Fibroblast of skin of abdomen (primary cell): ENCODE results near the gene PI16.
A peak's percentile ranks its signal among the peaks of the same experiment; 100 is the strongest.
"Not testable (repeated sequence)": the region's sequence is repeated elsewhere in the genome, so short reads cannot be mapped to it uniquely, and the experiment has no call there.

ENCODE experiments used
- DNase-seq: peaks from one replicate; pipeline ENCODE4 v3.0.0-alpha.2; 2013

Gene PI16

DNA sequence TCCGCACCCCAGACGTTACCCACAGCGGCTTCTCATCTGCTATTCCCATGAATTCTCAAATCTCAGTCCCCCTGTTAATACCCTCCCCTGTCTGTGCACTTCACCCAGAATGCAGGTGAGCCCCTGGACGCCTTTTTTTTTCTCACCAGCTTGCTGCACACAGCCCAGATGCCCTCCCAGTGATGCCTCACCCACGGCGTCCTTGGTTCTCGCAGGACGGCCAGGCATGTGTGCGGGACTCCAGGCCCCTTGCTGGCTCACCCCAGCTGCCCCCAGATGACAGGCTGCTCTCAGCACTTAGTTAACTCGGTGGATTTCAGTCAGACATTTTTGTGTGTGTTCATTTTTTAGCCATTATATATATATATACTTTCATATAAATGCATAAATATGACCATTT is 25.4 kb upstream of the PI16 start:
- DNase-seq = no peak

DNA sequence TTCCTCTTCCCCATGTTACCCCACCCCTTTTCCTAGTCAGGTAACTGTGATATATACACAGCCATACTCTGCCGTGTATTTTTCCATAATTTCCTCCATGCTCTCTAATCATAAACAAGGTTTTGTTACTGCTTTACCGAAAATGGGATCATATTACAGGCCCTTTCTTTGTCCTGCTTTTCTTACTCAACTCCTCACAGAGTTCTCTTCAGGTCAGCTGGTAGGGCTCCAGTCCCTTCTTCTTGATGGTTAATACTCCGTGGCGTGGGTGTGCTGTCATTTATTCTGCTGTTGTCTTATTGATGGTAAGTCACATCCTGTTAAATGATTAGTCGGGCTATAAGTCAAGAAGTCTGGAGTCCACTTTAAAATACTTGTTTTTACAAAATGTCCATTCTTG is 24.9 kb upstream of the PI16 start:
- DNase-seq = peak; percentile 54

DNA sequence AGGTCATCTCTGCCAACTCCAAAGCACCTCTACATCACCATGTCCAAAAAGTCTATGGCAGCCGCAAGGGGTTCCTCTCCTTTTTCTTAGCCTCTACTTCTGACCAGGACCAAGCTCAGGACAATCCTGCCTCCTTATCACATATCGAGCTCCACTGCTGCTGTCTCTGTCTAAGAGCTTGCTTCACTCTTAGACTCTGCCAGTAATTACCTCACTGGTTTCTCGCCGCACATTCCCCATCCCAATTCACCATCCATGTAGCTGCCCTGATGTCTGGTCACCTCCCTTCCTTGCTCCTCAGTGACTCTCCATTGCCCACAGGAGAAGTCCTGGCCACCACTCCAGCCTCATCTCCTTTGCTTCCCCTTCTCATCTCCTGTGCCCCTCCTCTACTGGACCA is 24.1 kb upstream of the PI16 start:
- no peak for DNase-seq

DNA sequence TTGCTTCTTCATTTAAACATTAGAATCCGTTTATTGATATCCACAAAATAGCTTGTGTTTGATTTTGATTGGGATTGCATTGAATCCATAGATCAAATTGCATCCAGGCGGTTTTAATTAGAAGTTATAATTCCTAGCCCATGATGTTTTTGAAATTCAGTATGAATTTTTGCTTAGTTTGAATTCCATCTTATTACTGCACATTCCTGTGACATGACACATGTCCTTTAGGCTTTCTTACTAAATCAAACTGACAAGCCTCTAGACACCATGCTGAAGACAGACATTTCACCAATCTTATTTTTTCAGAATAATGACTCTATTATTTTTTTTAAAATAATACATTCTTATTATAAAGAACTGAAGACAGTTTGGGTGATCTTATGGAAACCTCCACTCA is 21.4 kb upstream of the PI16 start:
- peak; percentile 89 for DNase-seq

DNA sequence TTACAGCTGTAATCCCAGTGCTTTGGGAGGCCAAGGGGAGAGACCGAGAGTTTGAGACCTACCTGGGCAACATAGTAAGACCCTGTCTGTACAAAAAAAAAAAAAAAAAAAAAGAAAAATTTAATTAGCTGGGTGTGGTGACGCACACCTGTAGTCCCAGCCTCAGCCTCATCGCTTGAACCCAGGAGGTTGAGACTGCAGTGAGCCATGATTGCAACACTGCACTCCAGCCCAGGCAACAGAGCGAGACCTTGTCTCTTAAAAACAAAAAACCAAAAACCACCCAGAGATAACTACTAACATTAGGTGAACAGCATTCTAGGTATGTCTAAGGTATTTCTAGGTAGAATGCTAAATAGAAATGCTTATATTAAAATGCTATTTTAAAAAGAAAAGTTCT is 21.0 kb upstream of the PI16 start:
- no peak for DNase-seq

DNA sequence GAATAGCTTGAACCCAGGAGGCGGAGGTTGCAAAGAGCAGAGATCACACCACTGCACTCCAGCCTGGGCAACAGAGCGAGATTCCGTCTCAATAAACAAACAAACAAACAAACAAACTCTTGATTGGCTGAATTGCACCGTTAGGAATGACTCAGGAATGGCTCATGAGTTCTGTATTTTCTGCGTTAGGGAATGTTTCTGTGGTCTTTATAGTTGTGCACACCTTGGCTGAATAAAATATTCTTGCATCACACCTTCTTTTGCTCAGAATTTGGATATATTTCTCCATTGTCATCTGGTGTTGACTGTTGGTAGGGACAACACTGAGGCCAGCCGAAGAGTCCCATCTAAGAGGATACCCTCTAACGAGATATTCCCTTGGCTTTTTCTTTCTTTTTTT is 19.6 kb upstream of the PI16 start:
- DNase-seq = no peak

DNA sequence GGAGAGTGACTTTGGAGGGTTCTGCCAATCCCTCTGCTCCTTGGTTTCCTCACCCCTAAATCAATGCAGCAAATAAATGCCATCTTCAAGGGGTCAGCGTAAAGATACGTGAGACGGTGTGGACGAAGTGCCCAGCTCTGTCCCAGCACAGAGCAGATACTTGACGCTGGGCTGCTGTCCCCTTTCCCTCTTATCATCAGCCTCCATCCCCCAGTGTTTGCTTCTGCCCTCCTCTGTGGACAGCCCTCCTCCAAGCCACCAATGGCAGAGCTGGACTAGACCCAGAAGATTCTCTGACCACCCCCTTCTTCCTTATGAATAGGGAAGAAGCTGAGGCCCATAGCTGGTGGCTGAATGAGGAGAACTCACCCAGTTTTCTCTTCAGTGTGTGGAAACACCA is 17.7 kb upstream of the PI16 start:
- DNase-seq = no peak

DNA sequence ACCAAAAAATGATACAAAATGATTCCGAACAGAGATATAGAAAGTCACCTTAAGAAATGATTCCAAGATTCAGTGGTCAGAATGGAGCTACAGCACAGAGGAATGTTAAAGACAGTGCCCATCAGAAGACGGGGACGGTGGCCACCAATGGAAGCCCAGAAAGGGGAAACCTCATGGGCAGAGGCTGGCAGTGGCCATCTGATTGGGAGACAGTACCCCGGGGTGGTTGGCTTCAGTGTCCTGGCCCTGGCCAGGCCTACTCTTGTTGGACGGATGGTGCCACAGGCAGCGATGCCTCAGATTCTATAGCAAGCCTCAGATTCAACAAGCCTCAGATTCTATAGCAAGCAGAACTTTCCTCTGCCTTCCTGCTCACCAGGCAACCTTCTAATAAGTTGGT is 16.6 kb upstream of the PI16 start:
- DNase-seq = no peak

DNA sequence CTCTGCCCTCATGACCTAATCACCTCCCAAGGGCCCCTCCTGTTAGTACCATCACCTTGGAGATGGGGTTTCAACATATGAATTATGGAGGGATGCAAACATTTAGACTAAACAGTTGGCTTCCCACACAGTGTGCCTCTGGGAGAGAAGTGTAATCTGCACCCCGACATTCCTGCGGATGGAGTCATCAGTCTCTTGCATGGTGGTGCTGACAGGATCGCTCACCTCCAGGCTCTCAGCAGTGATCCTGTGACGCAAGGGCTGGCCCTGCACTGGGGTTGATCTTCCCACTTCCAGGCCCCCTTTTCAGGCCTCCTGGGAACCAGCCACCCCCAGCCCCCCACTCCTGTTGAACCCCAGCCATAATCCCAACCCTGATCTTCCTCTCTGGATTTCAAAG is 16.0 kb upstream of the PI16 start:
- DNase-seq = peak; percentile 89

DNA sequence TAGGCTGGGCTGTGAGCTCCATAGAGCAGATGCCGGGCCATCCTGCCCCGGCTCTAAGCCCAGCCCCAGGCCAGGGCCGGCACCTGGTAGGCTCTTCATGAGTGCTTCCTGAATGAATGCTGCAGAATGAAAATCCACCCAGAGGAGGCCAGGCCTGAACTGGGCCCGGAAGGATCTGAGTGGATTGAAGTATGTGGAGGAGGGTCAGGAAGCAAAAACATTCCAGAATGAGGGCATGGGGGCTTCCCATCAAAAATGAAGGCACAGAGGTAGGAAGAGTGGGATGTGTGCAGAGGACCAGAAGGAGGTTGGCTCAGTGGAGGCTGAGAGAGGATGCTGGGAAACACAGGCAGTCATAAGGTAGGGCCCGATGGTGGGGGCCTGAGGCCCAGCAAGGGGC is 15.5 kb upstream of the PI16 start:
- DNase-seq = not testable (repeated sequence)

DNA sequence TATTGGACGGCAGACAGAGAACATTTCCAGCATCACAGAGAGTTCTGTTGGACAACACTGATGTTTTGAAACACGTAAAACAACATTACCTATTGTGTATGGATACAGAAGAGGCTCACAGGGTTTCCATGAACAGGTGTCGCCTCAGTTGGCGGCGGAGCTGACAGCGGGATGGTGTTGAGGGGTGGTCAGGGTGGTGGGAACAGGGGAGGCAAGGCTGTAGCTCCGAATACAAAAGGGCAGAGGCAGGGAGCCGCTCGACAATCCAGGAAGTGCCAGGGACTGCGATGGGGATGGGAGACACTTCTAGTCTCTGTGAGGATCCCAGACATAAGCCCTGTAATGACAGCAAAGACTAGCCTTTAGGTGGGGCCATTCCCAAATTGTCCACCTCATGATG is 14.5 kb upstream of the PI16 start:
- no peak for DNase-seq

DNA sequence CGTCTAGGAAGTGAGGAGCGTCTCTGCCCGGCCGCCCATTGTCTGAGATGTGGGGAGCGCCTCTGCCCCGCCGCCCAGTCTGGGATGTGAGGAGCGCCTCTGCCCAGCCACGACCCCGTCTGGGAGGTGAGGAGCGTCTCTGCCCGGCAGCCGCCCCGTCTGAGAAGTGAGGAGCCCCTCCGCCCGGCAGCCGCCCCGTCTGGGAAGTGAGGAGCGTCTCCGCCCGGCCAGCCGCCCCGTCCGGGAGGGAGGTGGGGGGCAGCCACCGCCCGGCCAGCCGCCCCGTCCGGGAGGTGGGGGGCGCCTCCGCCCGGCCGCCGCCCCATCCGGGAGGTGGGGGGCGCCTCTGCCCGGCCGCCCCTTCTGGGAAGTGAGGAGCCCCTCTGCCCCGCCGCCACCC is 13.0 kb upstream of the PI16 start:
- DNase-seq = not testable (repeated sequence)

DNA sequence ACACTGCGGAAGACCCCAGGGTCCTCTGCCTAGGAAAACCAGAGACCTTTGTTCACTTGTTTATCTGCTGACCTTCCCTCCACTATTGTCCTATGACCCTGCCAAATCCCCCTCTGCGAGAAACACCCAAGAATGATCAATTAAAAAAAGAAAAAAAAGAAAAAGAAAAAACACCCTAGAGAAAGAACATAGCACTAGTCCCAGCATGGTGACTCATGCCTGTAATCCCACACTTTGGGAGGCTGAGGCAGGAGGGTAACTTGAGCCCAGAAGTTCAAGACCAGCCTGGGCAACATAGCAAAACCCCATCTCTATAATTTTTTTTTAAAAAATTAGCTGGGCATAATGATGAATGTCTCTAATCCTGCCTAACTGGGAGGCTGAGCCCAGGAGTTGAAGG is 12.2 kb upstream of the PI16 start:
- not testable (repeated sequence) for DNase-seq

DNA sequence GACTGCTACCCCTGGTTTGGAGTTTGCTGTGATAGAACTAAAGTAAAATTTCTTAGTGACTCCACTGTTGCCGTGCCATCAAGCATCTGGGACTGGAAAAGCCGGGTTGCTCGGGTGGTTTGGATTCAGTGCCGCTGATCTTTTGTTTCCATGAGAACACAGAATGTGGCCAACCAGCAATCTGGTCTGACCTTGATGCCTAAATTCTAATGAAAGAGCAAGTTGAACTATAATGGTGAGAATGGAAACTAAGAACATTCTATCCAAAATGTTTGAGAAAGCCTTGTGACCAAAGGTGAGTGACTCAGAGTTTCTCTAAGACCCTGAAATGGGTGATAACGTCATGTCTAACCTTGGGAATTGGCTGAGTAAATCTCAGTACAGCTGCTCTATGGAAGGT is 9.9 kb upstream of the PI16 start:
- DNase-seq = no peak

DNA sequence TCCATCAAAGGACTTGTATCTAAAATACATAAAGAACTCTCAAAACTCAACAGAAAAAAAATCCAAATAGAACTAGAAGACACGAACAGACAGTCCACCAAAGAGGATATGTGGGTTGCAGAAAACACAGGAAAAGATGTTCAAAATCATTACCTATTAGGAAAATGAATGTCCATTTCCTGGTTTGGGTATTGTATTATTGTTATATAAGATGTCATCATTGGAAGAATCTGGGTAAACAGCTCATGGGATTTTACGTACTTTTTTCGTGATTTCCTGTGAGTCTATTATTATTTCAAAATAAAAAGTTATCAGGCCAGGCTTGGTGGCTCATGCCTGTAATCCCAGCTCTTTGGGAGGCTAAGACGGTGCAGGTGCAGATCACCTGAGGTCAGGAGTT is 9.2 kb upstream of the PI16 start:
- DNase-seq = no peak

DNA sequence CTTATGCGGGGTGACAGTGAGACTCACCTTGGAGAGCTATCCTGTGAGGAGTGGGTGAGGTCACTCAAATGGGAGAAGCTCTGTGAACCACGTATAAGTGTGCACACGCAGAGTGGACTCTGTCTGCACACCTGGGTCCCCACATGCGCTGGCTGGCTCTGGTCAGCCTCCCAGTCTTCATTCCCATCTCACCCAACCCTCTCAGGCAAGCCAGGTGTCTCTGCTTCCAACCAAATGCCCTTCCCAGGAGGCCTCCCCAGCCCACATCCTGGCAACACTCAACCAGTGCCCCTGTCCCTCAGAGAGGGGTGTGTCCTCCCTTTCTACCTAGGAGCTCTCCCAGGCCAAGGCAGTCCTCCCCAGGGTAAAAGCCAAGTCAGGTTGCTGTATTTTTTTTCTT is 8.0 kb upstream of the PI16 start:
- no peak for DNase-seq

DNA sequence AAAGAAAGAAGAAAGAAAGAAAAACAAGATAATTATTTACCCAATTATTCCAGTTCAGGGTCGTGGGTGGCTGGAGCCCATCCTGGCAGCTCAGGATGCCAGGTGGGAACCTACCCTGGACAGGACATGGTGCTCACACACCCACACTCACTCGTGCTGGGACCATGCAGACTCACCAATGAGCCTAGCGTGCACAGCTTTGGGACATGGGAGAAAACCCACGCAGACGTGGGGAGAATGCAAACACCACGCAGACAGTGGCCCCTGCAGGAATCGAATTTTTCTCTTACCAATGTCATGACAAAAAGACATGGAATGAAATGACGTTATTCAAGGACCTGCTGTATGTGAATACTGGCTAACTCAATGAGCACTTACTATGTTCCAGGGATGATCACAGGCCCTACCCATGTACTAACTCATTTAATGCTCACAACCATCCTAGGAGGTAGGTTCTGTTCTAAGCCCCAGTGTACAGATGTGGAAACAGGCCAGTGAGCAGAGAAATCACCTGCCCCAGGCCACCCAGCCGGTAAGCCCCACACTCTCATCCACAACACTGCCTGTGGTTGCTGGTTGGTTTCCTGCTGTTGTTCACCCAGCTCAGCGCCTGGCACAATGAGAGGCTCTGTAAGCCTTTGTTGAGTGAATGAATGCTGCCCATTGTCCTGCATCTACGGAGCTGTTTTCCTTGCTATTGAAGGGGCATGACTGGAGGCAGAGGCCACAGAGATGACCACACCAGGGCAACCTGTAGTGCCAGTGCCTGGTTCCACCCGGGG is 6.8 kb upstream of the PI16 start:
- no peak for DNase-seq

DNA sequence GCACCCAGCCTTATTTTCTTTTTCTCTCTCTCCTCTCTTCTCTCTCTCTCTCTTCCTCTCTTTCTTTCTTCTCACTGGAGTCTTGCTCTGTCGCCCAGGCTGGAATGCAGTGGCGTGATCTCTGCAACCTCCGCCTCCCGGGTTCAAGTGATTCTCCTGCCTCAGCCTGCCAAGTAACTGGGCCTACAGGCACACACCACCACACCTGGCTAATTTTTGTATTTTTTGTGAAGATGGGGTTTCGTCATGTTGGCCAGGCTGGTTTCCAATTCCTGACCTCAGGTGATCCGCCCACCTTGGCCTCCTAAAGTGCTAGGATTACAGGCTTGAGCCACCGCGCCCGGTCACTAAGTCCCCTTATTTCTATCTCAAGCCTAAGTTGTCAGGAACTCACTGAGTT is 5.5 kb upstream of the PI16 start:
- DNase-seq = not testable (repeated sequence)

DNA sequence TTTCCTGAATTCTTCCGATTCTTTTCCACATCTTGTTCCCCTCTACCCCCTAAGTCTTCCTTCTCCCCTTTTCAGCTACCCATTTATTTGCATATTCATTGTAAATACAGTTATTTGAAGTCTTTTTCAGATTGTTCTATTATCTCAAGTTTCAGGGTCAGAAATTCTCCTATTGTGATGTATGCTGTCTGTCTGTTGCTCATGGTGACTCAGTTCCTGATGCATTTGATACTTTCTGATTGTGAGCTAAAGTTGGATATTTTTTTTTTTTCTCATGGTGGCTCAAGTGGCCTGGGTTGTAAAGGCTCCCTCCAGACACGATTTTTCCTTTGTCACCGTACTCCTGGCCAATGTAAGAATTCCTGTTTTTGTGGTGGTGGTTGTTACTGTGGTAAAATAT is 4.9 kb upstream of the PI16 start:
- peak; percentile 40 for DNase-seq

DNA sequence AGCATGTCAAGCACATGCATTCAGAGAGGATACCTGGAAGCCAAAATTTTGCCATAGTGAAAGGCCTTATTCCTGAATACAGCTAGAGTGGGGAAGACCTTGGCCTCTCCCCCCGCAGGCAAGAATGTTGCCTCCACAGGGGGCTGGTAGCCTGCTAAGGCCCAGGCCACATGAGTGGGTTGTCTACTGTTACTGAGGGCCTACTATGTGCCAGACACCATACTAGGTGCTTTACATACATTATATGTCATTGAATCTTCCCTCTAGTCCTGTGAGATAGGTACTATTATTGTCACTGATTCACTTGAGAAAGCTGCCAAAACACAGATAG is 642 bp upstream of the PI16 start:
- no peak for DNase-seq

DNA sequence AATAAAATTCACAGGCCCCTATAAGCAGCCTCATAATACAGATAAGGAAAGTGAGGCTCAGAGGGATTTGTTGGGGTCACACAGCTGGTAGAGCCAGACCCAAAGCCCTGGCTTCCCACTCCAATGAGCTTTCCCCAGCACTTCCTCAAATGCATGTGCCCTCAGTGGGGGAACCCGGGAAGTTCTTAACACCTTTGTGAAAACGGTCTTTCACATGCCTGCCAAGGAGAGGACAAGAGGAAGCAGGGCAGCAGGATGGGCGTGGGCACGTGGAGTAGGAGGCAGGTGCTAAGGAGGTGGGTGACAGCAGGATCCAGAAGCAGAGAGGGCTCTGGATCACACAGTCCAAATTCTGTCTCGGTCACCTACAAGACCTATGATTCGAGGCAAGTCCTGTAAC is 598 bp downstream of the PI16 start:
- DNase-seq = no peak

DNA sequence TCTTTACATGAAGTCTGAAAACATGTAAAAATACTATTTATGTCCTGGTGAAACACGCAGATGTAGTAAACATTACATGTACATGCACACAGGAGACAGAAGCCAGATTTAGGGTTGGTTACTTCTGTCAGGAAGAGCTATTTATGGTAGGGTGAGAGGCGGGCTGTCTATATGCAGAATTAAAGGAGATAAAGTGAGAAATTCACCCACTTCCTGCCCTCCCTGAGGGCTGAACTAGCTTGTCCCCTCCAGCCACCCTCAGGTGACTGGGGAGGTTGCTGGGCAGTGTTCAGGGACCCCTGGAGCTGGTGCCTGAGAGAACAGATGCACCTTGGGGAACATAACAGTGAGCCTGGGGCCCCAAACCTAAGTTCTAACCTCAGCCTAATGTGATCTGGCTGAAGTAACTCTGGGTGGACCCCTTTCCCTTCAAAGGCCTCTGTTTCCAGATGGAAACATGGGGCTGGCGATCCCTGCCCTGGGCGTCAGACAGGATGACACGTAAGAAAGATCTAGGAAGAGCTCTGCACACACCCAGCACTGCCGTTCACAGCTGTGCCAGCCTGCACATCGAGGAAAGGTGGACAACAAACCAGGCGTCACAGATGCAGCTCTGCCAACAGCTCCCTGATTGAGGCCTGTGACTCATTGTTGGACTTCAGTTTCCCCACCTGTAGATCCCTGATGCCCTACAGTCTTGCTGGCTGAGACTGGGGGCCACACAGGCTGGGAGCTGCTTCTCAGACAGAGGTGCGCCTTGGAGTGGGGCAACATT is 1.3 kb downstream of the PI16 start:
- DNase-seq = no peak

DNA sequence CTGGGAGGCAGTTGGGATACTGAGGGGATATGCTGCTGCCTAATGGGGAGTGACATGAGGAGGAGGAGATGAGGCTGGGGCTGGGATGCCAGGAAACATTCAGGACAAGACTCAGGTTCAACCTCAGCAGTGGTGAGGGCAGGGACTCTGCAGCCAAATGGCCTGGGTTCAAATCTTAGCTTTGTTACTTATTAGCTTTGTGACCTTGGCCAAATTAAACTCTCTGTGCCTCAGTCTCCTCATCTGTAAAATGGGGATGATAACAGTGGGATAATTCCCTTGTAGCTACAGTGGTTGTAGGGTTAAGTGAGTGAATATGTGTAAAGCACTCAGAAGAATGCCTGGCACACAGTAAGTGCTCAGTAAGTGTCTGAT is 1.9 kb downstream of the PI16 start:
- DNase-seq = no peak

DNA sequence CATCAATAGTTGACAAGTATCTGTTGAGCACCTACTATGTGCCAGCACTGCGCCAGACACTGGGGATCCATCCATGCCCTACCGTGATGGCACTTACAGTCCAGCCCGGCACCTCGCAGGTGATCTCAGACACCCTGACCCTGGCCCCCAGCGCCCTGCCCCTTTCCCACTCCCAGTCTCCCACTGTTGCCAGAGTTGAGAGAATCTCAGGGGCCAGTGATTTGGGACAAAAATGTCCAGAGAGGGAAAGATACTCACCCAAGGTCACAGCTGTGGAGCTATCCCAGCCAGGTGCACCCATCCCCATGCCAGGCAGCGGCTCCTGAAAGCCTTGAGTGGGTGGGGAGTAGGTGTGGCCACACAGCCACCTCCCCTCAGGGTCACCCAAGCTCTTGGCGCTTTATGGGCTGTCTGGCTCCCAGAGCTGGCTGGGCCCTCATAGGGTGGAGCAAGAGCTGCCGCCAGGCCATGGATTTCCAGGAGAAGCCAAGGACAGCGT is 3.3 kb downstream of the PI16 start:
- no peak for DNase-seq
